Measurements from ENCODE around the gene SLIT3. TPM values are rescaled to one million over a fixed set of nuclear protein-coding genes. Genes with fewer than 3 reads are reported as not detected.

SLIT3 gene
- total RNA-seq, 1 experiment from 2014 or later, result not detected

DNA sequence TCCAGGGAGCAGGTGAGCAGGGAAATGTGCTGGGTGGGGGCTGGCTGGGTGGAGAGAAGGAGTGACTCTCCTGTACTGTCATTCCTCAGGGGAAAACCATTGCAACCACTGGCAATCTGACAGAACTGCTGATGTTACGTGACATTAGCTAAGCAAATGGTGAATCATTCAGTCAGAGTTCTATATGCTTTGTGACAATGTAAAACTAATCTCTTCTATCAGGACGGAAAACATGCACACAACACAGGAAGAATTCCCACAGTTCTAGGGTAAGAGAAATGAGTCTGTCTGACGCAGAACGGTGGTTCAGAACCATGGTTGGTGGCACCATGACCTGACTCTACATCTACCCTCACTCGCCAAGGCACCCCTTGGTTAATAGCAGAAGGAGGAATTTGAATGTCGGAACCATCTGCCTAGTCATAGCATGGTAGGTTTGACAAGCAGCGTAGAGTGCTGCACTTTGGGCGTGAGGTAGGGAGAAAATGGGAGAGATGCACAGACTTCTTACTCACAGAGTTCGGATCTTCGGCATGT, 478.1 kb downstream of the SLIT3 start:
- H3K9me3 ChIP-seq (ENCODE audit: low read length), result no peaks in the 10 kb centered on the region
- H3K9me2 ChIP-seq (replicated peaks; ENCODE audit: insufficient read depth, low read length), result no peaks in the 10 kb centered on the region
- H3K27ac ChIP-seq (ENCODE audit: low read length), result no peak overlapping the region
- H3K27me3 ChIP-seq (ENCODE audit: low read length), result no peaks in the 10 kb centered on the region
- no peaks in the 10 kb centered on the region for H3K36me3 ChIP-seq (ENCODE audit: insufficient read depth, low read length)
- H3K79me2 ChIP-seq (ENCODE audit: low read length), result no peaks in the 10 kb centered on the region
- H3K4me3 ChIP-seq (ENCODE audit: low read length), result no peak overlapping the region
- no peaks in the 10 kb centered on the region for H3K4me1 ChIP-seq (ENCODE audit: low read length)
- H3K9ac ChIP-seq (ENCODE audit: low read length), result no peak overlapping the region
- H3K4me2 ChIP-seq (ENCODE audit: low read depth, low read length, poor library complexity, severe bottlenecking), result no peak overlapping the region
- no peaks in the 10 kb centered on the region for H4K20me1 ChIP-seq (ENCODE audit: insufficient read depth, low read depth, low read length)
- H2AFZ ChIP-seq (ENCODE audit: low read length), result no peak overlapping the region
- DNase-seq, result no peak

DNA sequence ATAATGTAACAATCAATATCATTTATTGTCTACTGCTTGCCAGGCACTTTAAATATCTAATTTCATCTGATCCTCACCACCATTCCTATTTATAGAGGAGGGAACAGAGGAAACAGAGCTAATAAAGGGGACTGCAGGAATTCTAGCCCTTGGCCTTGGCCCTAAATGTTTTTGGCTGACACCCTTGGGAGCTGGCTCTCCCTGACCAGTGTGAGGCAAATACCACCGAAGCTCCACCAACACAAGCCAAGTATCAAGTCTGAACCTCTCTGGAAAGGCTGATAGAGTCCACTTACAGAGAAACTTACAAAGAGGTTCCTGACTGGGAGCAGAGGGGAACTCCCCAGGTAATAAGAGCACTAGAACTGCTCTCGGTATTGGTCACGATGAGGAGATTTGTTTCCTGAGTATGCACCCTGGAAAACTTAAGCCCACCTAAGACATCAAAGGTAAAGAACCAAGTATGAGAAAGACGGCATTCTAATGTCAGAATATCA, 478.6 kb downstream of the SLIT3 start:
- no peak overlapping the region for H3K4me3 ChIP-seq (ENCODE audit: low read length)
- no peak for DNase-seq
- H3K27ac ChIP-seq (ENCODE audit: low read length), result no peak overlapping the region
- H3K9me3 ChIP-seq (ENCODE audit: low read length), result no peaks in the 10 kb centered on the region
- H3K4me2 ChIP-seq (ENCODE audit: low read depth, low read length, poor library complexity, severe bottlenecking), result no peak overlapping the region
- H2AFZ ChIP-seq (ENCODE audit: low read length), result no peak overlapping the region
- no peak overlapping the region for H3K9ac ChIP-seq (ENCODE audit: low read length)
- no peaks in the 10 kb centered on the region for H3K27me3 ChIP-seq (ENCODE audit: low read length)
- no peaks in the 10 kb centered on the region for H3K9me2 ChIP-seq (replicated peaks; ENCODE audit: insufficient read depth, low read length)
- H3K4me1 ChIP-seq (ENCODE audit: low read length), result no peaks in the 10 kb centered on the region
- no peaks in the 10 kb centered on the region for H3K36me3 ChIP-seq (ENCODE audit: insufficient read depth, low read length)
- H4K20me1 ChIP-seq (ENCODE audit: insufficient read depth, low read depth, low read length), result no peaks in the 10 kb centered on the region
- H3K79me2 ChIP-seq (ENCODE audit: low read length), result no peaks in the 10 kb centered on the region

DNA sequence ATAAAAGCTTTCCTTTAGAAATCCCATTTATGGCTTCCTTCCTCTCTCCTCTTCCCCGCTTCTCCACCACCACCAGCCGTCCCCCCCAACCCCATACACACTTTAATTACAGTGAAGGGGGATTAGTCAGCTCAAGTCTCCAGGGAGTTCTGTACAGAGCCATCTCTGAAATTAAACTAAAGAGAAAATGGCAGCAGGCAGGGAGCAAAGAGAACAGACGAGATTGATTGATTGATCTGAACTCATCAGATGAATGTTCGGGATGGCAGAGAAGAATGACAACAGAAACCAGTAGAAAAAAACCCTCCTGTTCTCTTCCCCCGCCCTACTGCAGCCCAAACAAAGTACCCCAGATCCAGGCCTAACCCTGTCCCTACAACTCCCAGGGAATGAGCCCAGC, 480.1 kb downstream of the SLIT3 start:
- no peak for DNase-seq
- Histone ChIP-seq H3K79me2 (ENCODE audit: low read length) (no peaks in the 10 kb centered on the region), H3K36me3 (ENCODE audit: insufficient read depth, low read length) (no peaks in the 10 kb centered on the region), H3K27me3 (ENCODE audit: low read length) (no peaks in the 10 kb centered on the region), H3K27ac (ENCODE audit: low read length) (no peak overlapping the region), H3K4me1 (ENCODE audit: low read length) (no peaks in the 10 kb centered on the region), H3K4me3 (ENCODE audit: low read length) (no peak overlapping the region), H3K9me2 (replicated peaks; ENCODE audit: insufficient read depth, low read length) (no peaks in the 10 kb centered on the region), H3K9ac (ENCODE audit: low read length) (no peak overlapping the region), H3K9me3 (ENCODE audit: low read length) (no peaks in the 10 kb centered on the region), H2AFZ (ENCODE audit: low read length) (no peak overlapping the region), H4K20me1 (ENCODE audit: insufficient read depth, low read depth, low read length) (no peaks in the 10 kb centered on the region), H3K4me2 (ENCODE audit: low read depth, low read length, poor library complexity, severe bottlenecking) (no peak overlapping the region)

DNA sequence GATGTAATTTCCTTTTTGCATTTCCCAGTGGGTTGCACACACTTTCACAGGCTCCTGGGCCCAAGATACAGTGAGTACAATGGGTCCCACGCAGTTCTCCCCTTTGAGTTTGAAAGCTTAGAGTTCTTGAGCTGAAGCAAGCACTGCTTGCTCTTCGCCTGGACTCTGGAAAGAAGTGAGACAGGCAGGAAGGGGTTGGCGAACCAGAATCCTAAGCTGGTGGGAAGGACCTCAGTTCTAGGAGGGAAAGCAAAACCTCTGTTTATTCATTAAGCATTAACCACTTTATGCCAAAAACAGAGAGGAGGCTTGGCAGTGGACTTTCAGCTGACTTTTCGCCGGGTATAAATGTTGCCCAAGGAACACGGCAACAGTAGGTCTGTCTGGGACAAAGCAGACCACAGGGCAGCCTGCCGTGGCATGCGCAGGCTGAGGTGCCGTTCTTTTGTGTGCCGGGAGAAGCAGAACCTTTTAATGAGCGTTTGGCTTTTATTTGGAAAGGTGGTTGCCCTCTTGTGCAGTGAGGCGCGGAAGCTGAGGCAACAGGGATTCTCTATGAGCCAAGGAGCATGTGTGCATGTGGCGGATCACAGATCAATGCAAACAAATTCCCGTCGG, 481.8 kb downstream of the SLIT3 start:
- Histone ChIP-seq H3K36me3 (ENCODE audit: insufficient read depth, low read length) (no peaks in the 10 kb centered on the region), H3K9me3 (ENCODE audit: low read length) (no peaks in the 10 kb centered on the region), H3K9me2 (replicated peaks; ENCODE audit: insufficient read depth, low read length) (no peaks in the 10 kb centered on the region), H3K4me2 (ENCODE audit: low read depth, low read length, poor library complexity, severe bottlenecking) (no peak overlapping the region), H3K79me2 (ENCODE audit: low read length) (no peaks in the 10 kb centered on the region), H3K4me1 (ENCODE audit: low read length) (no peaks in the 10 kb centered on the region), H3K27me3 (ENCODE audit: low read length) (no peaks in the 10 kb centered on the region), H4K20me1 (ENCODE audit: insufficient read depth, low read depth, low read length) (no peaks in the 10 kb centered on the region), H3K4me3 (ENCODE audit: low read length) (no peak overlapping the region), H2AFZ (ENCODE audit: low read length) (no peak overlapping the region), H3K27ac (ENCODE audit: low read length) (no peak overlapping the region), H3K9ac (ENCODE audit: low read length) (no peak overlapping the region)
- no peak for DNase-seq

DNA sequence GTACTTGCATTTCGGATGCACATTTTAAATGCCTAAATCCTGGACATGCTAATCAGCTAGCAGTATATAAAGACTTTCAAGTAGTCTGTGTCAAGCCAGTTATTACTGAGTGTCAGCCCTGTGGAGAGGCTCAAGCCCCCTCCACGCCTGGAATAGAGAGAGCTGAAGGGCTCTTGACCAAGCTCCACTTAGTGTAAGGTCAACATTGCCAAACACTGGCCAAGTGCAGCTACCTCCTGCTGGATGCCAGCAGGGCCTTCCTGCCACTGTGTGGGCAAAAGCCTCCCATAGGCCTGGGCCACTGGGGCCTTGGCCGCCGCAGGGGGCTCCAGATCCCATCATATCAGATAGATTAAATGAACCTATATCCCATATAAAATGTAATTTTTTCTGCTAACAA, 482.4 kb downstream of the SLIT3 start:
- no peaks in the 10 kb centered on the region for H3K27me3 ChIP-seq (ENCODE audit: low read length)

DNA sequence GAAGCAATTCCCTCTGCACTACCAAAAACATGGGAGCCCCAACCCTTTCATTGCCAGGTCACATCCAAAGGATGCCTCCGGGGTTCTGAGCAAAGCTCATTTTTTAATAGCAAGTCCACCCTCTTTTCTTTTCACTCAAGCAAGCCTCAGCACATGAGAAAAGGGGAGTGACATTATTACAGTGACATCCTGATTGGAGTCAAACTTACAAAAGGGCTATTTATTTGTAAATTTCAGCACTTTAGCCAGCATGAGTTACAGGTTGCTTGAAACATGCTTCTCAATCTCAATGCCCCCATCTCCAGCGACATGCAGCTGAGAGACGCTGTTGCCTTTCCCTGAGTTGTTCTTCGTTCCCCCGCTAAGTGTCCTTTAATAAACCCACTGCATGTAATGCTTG, 483.3 kb downstream of the SLIT3 start:
- Histone ChIP-seq H3K4me3 (ENCODE audit: low read length) (no peak overlapping the region), H3K9me2 (replicated peaks; ENCODE audit: insufficient read depth, low read length) (no peaks in the 10 kb centered on the region), H3K27me3 (ENCODE audit: low read length) (no peaks in the 10 kb centered on the region), H3K27ac (ENCODE audit: low read length) (no peak overlapping the region), H2AFZ (ENCODE audit: low read length) (no peak overlapping the region), H3K4me2 (ENCODE audit: low read depth, low read length, poor library complexity, severe bottlenecking) (no peak overlapping the region), H3K36me3 (ENCODE audit: insufficient read depth, low read length) (no peaks in the 10 kb centered on the region), H3K9me3 (ENCODE audit: low read length) (no peaks in the 10 kb centered on the region), H3K4me1 (ENCODE audit: low read length) (no peaks in the 10 kb centered on the region), H4K20me1 (ENCODE audit: insufficient read depth, low read depth, low read length) (no peaks in the 10 kb centered on the region), H3K79me2 (ENCODE audit: low read length) (no peaks in the 10 kb centered on the region), H3K9ac (ENCODE audit: low read length) (no peak overlapping the region)
- no peak for DNase-seq

More for the DNA sequence above, 482.4 kb downstream of the SLIT3 start:
- Histone ChIP-seq H3K4me2 (ENCODE audit: low read depth, low read length, poor library complexity, severe bottlenecking) (no peak overlapping the region), H2AFZ (ENCODE audit: low read length) (no peak overlapping the region), H3K27ac (ENCODE audit: low read length) (no peak overlapping the region), H3K4me3 (ENCODE audit: low read length) (no peak overlapping the region), H3K79me2 (ENCODE audit: low read length) (no peaks in the 10 kb centered on the region), H3K4me1 (ENCODE audit: low read length) (no peaks in the 10 kb centered on the region), H3K9me3 (ENCODE audit: low read length) (no peaks in the 10 kb centered on the region), H4K20me1 (ENCODE audit: insufficient read depth, low read depth, low read length) (no peaks in the 10 kb centered on the region), H3K9me2 (replicated peaks; ENCODE audit: insufficient read depth, low read length) (no peaks in the 10 kb centered on the region), H3K9ac (ENCODE audit: low read length) (no peak overlapping the region), H3K36me3 (ENCODE audit: insufficient read depth, low read length) (no peaks in the 10 kb centered on the region)
- no peak for DNase-seq

DNA sequence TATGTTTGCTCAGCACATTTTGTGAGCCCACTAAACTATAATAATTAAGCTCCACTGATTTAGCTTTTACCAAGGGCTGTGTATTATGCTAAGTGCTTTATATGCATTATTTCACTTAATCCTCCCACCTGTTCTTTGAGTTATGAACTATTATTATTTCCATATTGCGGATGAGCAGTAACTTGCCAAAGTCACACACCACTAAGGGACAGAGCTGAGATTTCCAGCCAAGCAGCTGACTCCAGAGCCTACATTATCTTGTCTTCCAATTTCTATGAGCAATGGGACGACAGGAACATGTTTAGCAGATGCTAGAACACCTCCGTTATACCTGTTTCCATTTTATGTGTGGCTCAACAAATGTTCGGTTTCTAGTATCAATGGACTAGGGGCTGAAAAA, 484.3 kb downstream of the SLIT3 start:
- Histone ChIP-seq H3K4me2 (ENCODE audit: low read depth, low read length, poor library complexity, severe bottlenecking) (no peak overlapping the region), H4K20me1 (ENCODE audit: insufficient read depth, low read depth, low read length) (no peaks in the 10 kb centered on the region), H3K27ac (ENCODE audit: low read length) (no peak overlapping the region), H3K4me3 (ENCODE audit: low read length) (no peak overlapping the region), H3K9me3 (ENCODE audit: low read length) (no peaks in the 10 kb centered on the region), H3K36me3 (ENCODE audit: insufficient read depth, low read length) (no peaks in the 10 kb centered on the region), H3K4me1 (ENCODE audit: low read length) (no peaks in the 10 kb centered on the region), H3K79me2 (ENCODE audit: low read length) (no peaks in the 10 kb centered on the region), H2AFZ (ENCODE audit: low read length) (no peak overlapping the region), H3K9ac (ENCODE audit: low read length) (no peak overlapping the region), H3K27me3 (ENCODE audit: low read length) (no peaks in the 10 kb centered on the region), H3K9me2 (replicated peaks; ENCODE audit: insufficient read depth, low read length) (no peaks in the 10 kb centered on the region)
- no peak for DNase-seq

DNA sequence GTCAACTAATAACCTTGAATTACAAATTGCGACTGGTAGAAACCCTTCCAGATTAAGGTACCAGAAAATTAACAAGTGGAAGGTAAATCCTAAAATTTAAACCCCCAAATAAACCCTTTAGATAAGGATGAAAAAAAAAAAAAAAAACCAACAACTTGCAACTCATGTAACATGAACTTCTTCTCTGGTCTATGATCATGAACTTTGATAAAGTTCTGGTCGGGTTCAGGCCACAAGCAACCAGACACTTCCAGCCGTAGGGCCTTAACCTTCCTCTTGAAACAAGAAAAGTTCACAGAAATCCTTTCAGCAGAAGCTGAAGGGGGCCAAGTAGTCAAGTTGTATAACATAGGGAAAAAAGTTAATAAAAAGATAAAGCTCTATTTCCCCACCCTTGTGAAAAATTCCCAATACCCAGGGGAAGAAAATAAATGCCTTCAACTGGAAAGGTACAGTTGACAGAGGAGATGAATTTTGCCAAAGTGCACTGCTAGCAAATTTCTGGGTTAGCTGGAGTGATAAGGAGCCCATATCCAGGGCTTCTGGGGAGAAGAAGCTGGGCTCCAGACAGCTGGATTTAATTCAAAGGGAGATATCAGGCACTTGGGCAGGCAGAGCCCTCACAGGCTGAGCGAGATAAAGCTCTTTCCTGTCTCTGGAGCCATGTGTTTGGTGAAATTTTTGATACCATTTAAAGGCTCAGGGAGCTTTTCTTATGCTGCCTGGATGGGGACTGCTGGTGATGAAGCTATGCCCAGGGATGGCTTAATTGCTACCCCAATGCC, 487.6 kb downstream of the SLIT3 start:
- H3K27ac ChIP-seq (ENCODE audit: low read length), result no peak overlapping the region
- no peaks in the 10 kb centered on the region for H3K9me2 ChIP-seq (replicated peaks; ENCODE audit: insufficient read depth, low read length)
- no peak for DNase-seq
- H3K36me3 ChIP-seq (ENCODE audit: insufficient read depth, low read length), result no peaks in the 10 kb centered on the region
- no peaks in the 10 kb centered on the region for H3K9me3 ChIP-seq (ENCODE audit: low read length)
- H3K27me3 ChIP-seq (ENCODE audit: low read length), result no peaks in the 10 kb centered on the region
- no peak overlapping the region for H3K4me3 ChIP-seq (ENCODE audit: low read length)
- H3K79me2 ChIP-seq (ENCODE audit: low read length), result no peaks in the 10 kb centered on the region
- H2AFZ ChIP-seq (ENCODE audit: low read length), result no peak overlapping the region
- no peaks in the 10 kb centered on the region for H3K4me1 ChIP-seq (ENCODE audit: low read length)
- H3K9ac ChIP-seq (ENCODE audit: low read length), result no peak overlapping the region
- no peak overlapping the region for H3K4me2 ChIP-seq (ENCODE audit: low read depth, low read length, poor library complexity, severe bottlenecking)
- no peaks in the 10 kb centered on the region for H4K20me1 ChIP-seq (ENCODE audit: insufficient read depth, low read depth, low read length)

Measured in Karpas-422 (cell line).